Endodermal cell (in vitro differentiated cells): Measurements from ENCODE around the gene SPOCK1. TPM values are rescaled to one million over a fixed set of nuclear protein-coding genes. Genes with fewer than 3 reads are reported as not detected.

Source experiments
- DNase-seq: peaks from one replicate; pipeline ENCODE4 v3.0.0-alpha.2; 2017
- H3K27ac ChIP-seq: 2 replicates; pipeline ENCODE4 v1.5.1; 2013; ENCODE audit warnings: mild to moderate bottlenecking, low read depth, low read length, moderate library complexity
- H3K27me3 ChIP-seq: 2 replicates; pipeline ENCODE4 v1.6.1; 2013; ENCODE audit warnings: mild to moderate bottlenecking, low read length, moderate library complexity; ENCODE audit not compliant: insufficient read depth, control insufficient read depth, poor library complexity, severe bottlenecking
- H3K36me3 ChIP-seq: 2 replicates; pipeline ENCODE4 v1.7.0; 2013; ENCODE audit warnings: mild to moderate bottlenecking, low read length, moderate library complexity; ENCODE audit not compliant: control insufficient read depth, insufficient read depth
- H3K4me1 ChIP-seq: one replicate; pipeline ENCODE4 v1.7.0; 2013; ENCODE audit warnings: low read length; ENCODE audit not compliant: control insufficient read depth, insufficient read depth
- H3K4me3 ChIP-seq: 2 replicates; pipeline ENCODE4 v1.5.1; 2013; ENCODE audit warnings: mild to moderate bottlenecking, low read length, moderate library complexity
- H3K9ac ChIP-seq: 2 replicates; pipeline ENCODE4 v1.6.1; 2013; ENCODE audit warnings: mild to moderate bottlenecking, low read length, moderate library complexity; ENCODE audit not compliant: poor library complexity, severe bottlenecking; ENCODE audit errors: extremely low read depth
- H3K9me3 ChIP-seq: 2 replicates; pipeline ENCODE4 v1.6.1; 2013; ENCODE audit warnings: mild to moderate bottlenecking, low read length, moderate library complexity; ENCODE audit not compliant: control insufficient read depth
- H3K27ac Mint-ChIP-seq: 2 replicates; pipeline ENCODE4 v1.8.0; 2020; ENCODE audit warnings: mixed read lengths
- H3K27me3 Mint-ChIP-seq: 2 replicates; pipeline ENCODE4 v1.8.0; 2021; ENCODE audit warnings: mild to moderate bottlenecking, mixed read lengths; ENCODE audit not compliant: insufficient read depth
- H3K36me3 Mint-ChIP-seq: 2 replicates; pipeline ENCODE4 v1.8.0; 2020; ENCODE audit warnings: low read depth, mixed read lengths
- H3K4me1 Mint-ChIP-seq: 2 replicates; pipeline ENCODE4 v1.8.0; 2020; ENCODE audit warnings: mixed read lengths
- H3K4me3 Mint-ChIP-seq: 2 replicates; pipeline ENCODE4 v1.8.0; 2020; ENCODE audit warnings: mild to moderate bottlenecking, moderate library complexity, mixed read lengths
- H3K9me3 Mint-ChIP-seq: 2 replicates; pipeline ENCODE4 v1.8.0; 2020; ENCODE audit warnings: mild to moderate bottlenecking, mixed read lengths
- CTCF ChIP-seq: fragments of 200-600 bp; sonication (generic); conservative IDR thresholded peaks from 2 replicates; pipeline ENCODE4 v1.5.0; 2021; ENCODE audit warnings: antibody characterized with exemption, mild to moderate bottlenecking
- WGBS, 2 experiments: methylation state at CpG; one replicate each; pipeline versions ENCODE4 v1.1.5 to v1.1.7; 2013; ENCODE audit warnings: missing lambda C conversion rate in 2 of 2, mixed read lengths in 1 of 2; ENCODE audit not compliant: insufficient coverage in 1 of 2, insufficient read length in 1 of 2; 5-methylcytosine and 5-hydroxymethylcytosine counted together
- total RNA-seq, 2 donors: library from RNA; stranded (reverse); fragmentation: NEBNext Ultra II Directional in 1 of 2; extraction: Animal tissue kit (Norgen Biotek cat#: 25700) in 1 of 2; gene quantifications; 2 replicates in 1 of 2; 3 replicates in 1 of 2; pipeline ENCODE4 v1.2.1, GENCODE V29; 2021

The SPOCK1 gene
- total RNA-seq, 2 donors from 2014 or later, result 25.8 to 39.8 TPM

- peaks cover 20% of the 10 kb centered on the region for H3K27me3 Mint-ChIP-seq
- 88% methylated on average over 6 to 8 of the region's 8 CpGs for WGBS, 2 experiments
These were observed 183.4 kb downstream of the SPOCK1 start for GRCh38 chr5:137315534-137316345.

DNA sequence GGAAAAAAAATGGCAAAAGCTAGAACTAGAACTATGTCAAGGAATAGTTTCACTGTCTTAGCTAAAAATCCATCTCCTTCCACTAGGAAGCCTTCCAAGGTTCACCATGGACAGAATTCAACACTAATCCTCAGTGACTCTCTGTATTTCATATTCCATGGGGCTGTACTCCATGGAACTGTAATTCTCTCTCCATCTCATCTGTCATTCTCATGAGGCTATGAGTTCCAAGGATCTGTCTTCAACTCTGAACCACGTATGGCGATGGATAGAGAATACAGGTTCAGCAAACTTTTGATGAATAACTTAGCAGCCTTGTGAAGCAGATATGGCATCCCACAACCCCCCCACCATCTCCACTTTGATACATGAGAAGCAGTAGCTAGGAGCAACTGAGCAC lies 184.0 kb downstream of the SPOCK1 start:
- H3K27me3 ChIP-seq, result no peaks in the 10 kb centered on the region
- peaks cover 21% of the 10 kb centered on the region for H3K4me1 Mint-ChIP-seq
- no peak overlapping the region for H3K4me3 Mint-ChIP-seq

More at GRCh38 chr5:137315534-137316345, 183.4 kb downstream of the SPOCK1 start:
- H3K4me1 Mint-ChIP-seq, result peaks cover 19% of the 10 kb centered on the region
- peak; percentile 25 for DNase-seq
- no peaks in the 10 kb centered on the region for H3K36me3 Mint-ChIP-seq
- no peaks in the 10 kb centered on the region for H3K9me3 Mint-ChIP-seq
- Histone ChIP-seq H3K9ac (no peak overlapping the region), H3K27ac (no peak overlapping the region), H3K4me3 (no peak overlapping the region), H3K36me3 (no peaks in the 10 kb centered on the region), H3K27me3 (no peaks in the 10 kb centered on the region), H3K4me1 (peaks cover 11% of the 10 kb centered on the region), H3K9me3 (no peaks in the 10 kb centered on the region)
- no peak for TF ChIP-seq CTCF
- H3K4me3 Mint-ChIP-seq, result no peak overlapping the region
- H3K27ac Mint-ChIP-seq, result no peak overlapping the region

GRCh38 chr5:137313526-137314175 lies 185.5 kb downstream of the SPOCK1 start:
- no peak overlapping the region for H3K4me3 Mint-ChIP-seq
- 77 to 100% methylated on average over 2 of the region's 2 CpGs for WGBS, 2 experiments
- no peaks in the 10 kb centered on the region for H3K36me3 ChIP-seq
- peak; percentile 9 for DNase-seq
- no peak overlapping the region for H3K9ac ChIP-seq
- no peaks in the 10 kb centered on the region for H3K36me3 Mint-ChIP-seq
- peaks cover 18% of the 10 kb centered on the region for H3K27me3 Mint-ChIP-seq
- H3K4me1 ChIP-seq, result peaks cover 15% of the 10 kb centered on the region
- TF ChIP-seq CTCF, result no peak
- H3K4me3 ChIP-seq, result no peak overlapping the region
- H3K27ac Mint-ChIP-seq, result no peak overlapping the region
- H3K9me3 ChIP-seq, result no peaks in the 10 kb centered on the region
- H3K9me3 Mint-ChIP-seq, result no peaks in the 10 kb centered on the region
- H3K27ac ChIP-seq, result no peak overlapping the region
- H3K27me3 ChIP-seq, result no peaks in the 10 kb centered on the region
- H3K4me1 Mint-ChIP-seq, result peaks cover 24% of the 10 kb centered on the region

More for the DNA sequence above, 184.0 kb downstream of the SPOCK1 start:
- DNase-seq, result no peak
- Histone ChIP-seq H3K4me3 (no peak overlapping the region), H3K4me1 (peaks cover 11% of the 10 kb centered on the region), H3K9ac (no peak overlapping the region), H3K36me3 (no peaks in the 10 kb centered on the region), H3K27ac (no peak overlapping the region), H3K9me3 (no peaks in the 10 kb centered on the region)
- peaks cover 18% of the 10 kb centered on the region for H3K27me3 Mint-ChIP-seq
- no peak for TF ChIP-seq CTCF
- H3K27ac Mint-ChIP-seq, result no peak overlapping the region
- H3K36me3 Mint-ChIP-seq, result no peaks in the 10 kb centered on the region
- 93% methylated on average over 2 of the region's 2 CpGs; no CpG with 5 or more reads in 1 of the 2 experiments for WGBS, 2 experiments
- H3K9me3 Mint-ChIP-seq, result no peaks in the 10 kb centered on the region
